ENCODE data around the gene STIP1. TPM values are rescaled to one million over a fixed set of nuclear protein-coding genes. Genes with fewer than 3 reads are reported as not detected.
"Not testable (repeated sequence)": the region's sequence is repeated elsewhere in the genome, so short reads cannot be mapped to it uniquely, and the experiment has no call there.

Gene STIP1
- total and polyA plus RNA-seq, 4 donors: 22.6 to 58.1 (median 42.5) TPM

GRCh38 chr11:64161037-64161436, 24.9 kb upstream of the STIP1 start:
- no peak for DNase-seq (ENCODE audit: low spot score)
- Histone ChIP-seq H3K9ac (ENCODE audit: low read depth in 1 of 2, low read length in 2 of 2) (no peak overlapping the region), H3K4me1 (ENCODE audit: control insufficient read depth in 4 of 4, insufficient read depth in 4 of 4, low read length in 3 of 4) (peaks cover 0 to 12% (median 7%) of the 10 kb centered on the region in 4 donors), H3K36me3 (ENCODE audit: control insufficient read depth in 4 of 4, insufficient read depth in 3 of 4, low read depth in 1 of 4, low read length in 3 of 4) (peaks cover 0 to 2% (median 0%) of the 10 kb centered on the region in 4 donors), H3K4me3 (ENCODE audit: low read depth in 1 of 3, low read length in 3 of 3) (no peak overlapping the region), H3K9me3 (ENCODE audit: control insufficient read depth in 4 of 4, low read length in 3 of 4) (no peaks in the 10 kb centered on the region), H3K27ac (ENCODE audit: low read depth in 1 of 2, low read length in 2 of 2) (no peak overlapping the region), H3K27me3 (ENCODE audit: control insufficient read depth in 4 of 4, insufficient read depth in 4 of 4, low read length in 3 of 4) (no peaks in the 10 kb centered on the region)
- no peak for TF ChIP-seq JUND (IDR thresholded peaks at IDR 0.05)
- no peak for TF ChIP-seq SP1 (IDR thresholded peaks at IDR 0.05)
- no peak for TF ChIP-seq GABPA (IDR thresholded peaks at IDR 0.05 in 1 of 2, conservative IDR thresholded peaks at IDR 0.05 in 1 of 2)
- TF ChIP-seq EGR1 (IDR thresholded peaks at IDR 0.05; ENCODE audit: low read depth in 2 of 2): no peak
- no peak for TF ChIP-seq CTCF (IDR thresholded peaks at IDR 0.05; ENCODE audit: low read depth, low read length, missing input control)
- TF ChIP-seq NR2F2 (IDR thresholded peaks at IDR 0.05): no peak
- no peak for TF ChIP-seq RXRA (IDR thresholded peaks at IDR 0.05)
- TF ChIP-seq ZBTB33 (IDR thresholded peaks at IDR 0.05): no peak
- 97% methylated on average over 10 of the region's 10 CpGs for WGBS

- not testable (repeated sequence) for H3K9me3 ChIP-seq (ENCODE audit: control insufficient read depth in 4 of 4, low read length in 3 of 4); H3K27ac ChIP-seq (ENCODE audit: low read depth in 1 of 2, low read length in 2 of 2); H3K4me3 ChIP-seq (ENCODE audit: low read depth in 1 of 3, low read length in 3 of 3); DNase-seq (ENCODE audit: low spot score); H3K27me3 ChIP-seq (ENCODE audit: control insufficient read depth in 4 of 4, insufficient read depth in 4 of 4, low read length in 3 of 4); H3K9ac ChIP-seq (ENCODE audit: low read depth in 1 of 2, low read length in 2 of 2); H3K36me3 ChIP-seq (ENCODE audit: control insufficient read depth in 4 of 4, insufficient read depth in 3 of 4, low read depth in 1 of 4, low read length in 3 of 4)
- 96% methylated on average over 16 of the region's 16 CpGs for WGBS
- peaks cover 0 to 13% (median 9%) of the 10 kb centered on the region in 4 donors for H3K4me1 ChIP-seq (ENCODE audit: control insufficient read depth in 4 of 4, insufficient read depth in 4 of 4, low read length in 3 of 4)
Measured at GRCh38 chr11:64162769-64163168, 23.2 kb upstream of the STIP1 start.

- Histone ChIP-seq H3K27ac (ENCODE audit: low read depth in 1 of 2, low read length in 2 of 2) (no peak overlapping the region), H3K9ac (ENCODE audit: low read depth in 1 of 2, low read length in 2 of 2) (no peak overlapping the region), H3K4me3 (ENCODE audit: low read depth in 1 of 3, low read length in 3 of 3) (no peak overlapping the region), H3K4me1 (ENCODE audit: control insufficient read depth in 4 of 4, insufficient read depth in 4 of 4, low read length in 3 of 4) (peaks cover 0 to 13% (median 9%) of the 10 kb centered on the region in 4 donors), H3K36me3 (ENCODE audit: control insufficient read depth in 4 of 4, insufficient read depth in 3 of 4, low read depth in 1 of 4, low read length in 3 of 4) (no peaks in the 10 kb centered on the region), H3K27me3 (ENCODE audit: control insufficient read depth in 4 of 4, insufficient read depth in 4 of 4, low read length in 3 of 4) (no peaks in the 10 kb centered on the region), H3K9me3 (ENCODE audit: control insufficient read depth in 4 of 4, low read length in 3 of 4) (no peaks in the 10 kb centered on the region)
- WGBS: 94% methylated on average over 5 of the region's 5 CpGs
- TF ChIP-seq MAX (IDR thresholded peaks at IDR 0.05) (no peak), RAD21 (IDR thresholded peaks at IDR 0.05) (no peak), FOXA2 (IDR thresholded peaks at IDR 0.05) (no peak), NR2F2 (IDR thresholded peaks at IDR 0.05) (no peak), CTCF (IDR thresholded peaks at IDR 0.05; ENCODE audit: low read depth, low read length, missing input control) (no peak), EGR1 (IDR thresholded peaks at IDR 0.05; ENCODE audit: low read depth in 2 of 2) (no peak), JUND (IDR thresholded peaks at IDR 0.05) (no peak), FOXA1 (IDR thresholded peaks at IDR 0.05) (no peak), REST (IDR thresholded peaks at IDR 0.05) (no peak), HNF4A (conservative IDR thresholded peaks at IDR 0.05) (no peak), HNF4G (IDR thresholded peaks at IDR 0.05) (no peak), RXRA (IDR thresholded peaks at IDR 0.05) (no peak), YY1 (IDR thresholded peaks at IDR 0.05) (no peak)
- DNase-seq (ENCODE audit: low spot score): no peak
Measured at GRCh38 chr11:64163951-64164350, 22.0 kb upstream of the STIP1 start.

Data from liver (tissue), 9 donors.